NB4 (cell line): Measurements from ENCODE around the gene WDR1.

Source experiments
- DNase-seq: peaks from one replicate; pipeline ENCODE4 v3.0.0; 2010; ENCODE audit warnings: low read depth
- H3K4me3 ChIP-seq: one replicate; pipeline ENCODE4 v1.5.1; 2011; ENCODE audit warnings: mild to moderate bottlenecking, low read depth, low read length, moderate library complexity
- MYC ChIP-seq: IDR thresholded peaks from 2 replicates; pipeline ENCODE4 v1.6.1; 2011; ENCODE audit warnings: low read depth, low read length
- POLR2A ChIP-seq: IDR thresholded peaks from 2 replicates; pipeline ENCODE4 v1.6.1; 2011; ENCODE audit warnings: mild to moderate bottlenecking; ENCODE audit not compliant: insufficient read length; ENCODE audit errors: extremely low read depth
- TF ChIP-seq, protein P1 (sequence below): IDR thresholded peaks from one replicate; pipeline ENCODE4 v1.5.1; 2012; ENCODE audit warnings: low read depth, low read length
- TF ChIP-seq, protein P2 (sequence below): IDR thresholded peaks from 2 replicates; pipeline ENCODE4 v1.6.1; 2011; ENCODE audit warnings: low read depth, low read length

The WDR1 gene

DNA sequence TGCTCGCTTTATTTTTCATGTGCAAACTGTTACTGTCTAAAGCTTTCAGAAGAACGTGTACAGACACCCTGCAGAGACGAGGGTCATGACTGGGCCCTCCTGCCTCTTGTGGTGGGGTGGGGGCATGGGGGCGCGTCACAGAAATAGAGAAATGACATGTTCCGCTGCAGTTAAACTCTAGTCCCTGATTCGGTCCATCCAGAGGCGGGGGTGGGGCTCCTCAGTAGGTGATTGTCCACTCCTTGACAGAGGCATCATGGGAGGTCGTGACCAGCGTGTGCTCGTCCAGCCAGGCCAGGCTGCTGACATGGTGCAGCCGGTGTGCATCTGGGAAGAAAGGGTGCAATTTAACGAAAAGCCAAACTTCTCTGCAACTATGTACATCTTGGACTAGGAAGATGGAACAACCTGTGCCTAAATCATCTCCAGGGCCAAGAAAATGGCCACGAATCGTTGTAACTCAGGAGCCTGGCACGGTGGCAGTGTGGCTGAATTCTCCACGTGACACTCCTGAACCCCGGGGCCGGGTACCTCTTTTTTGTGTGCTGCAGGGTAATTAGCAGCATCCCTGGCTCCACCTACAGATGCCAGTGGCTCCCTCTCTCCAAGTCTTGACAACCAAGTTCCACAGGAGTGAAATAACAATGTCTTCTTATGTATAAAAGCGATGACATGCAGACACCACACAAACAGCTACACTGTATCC is 41.3 kb downstream of the WDR1 start:
- no peak overlapping the region for H3K4me3 ChIP-seq
- no peak for DNase-seq
- no peak for TF ChIP-seq POLR2A
- TF ChIP-seq, protein P1, sequence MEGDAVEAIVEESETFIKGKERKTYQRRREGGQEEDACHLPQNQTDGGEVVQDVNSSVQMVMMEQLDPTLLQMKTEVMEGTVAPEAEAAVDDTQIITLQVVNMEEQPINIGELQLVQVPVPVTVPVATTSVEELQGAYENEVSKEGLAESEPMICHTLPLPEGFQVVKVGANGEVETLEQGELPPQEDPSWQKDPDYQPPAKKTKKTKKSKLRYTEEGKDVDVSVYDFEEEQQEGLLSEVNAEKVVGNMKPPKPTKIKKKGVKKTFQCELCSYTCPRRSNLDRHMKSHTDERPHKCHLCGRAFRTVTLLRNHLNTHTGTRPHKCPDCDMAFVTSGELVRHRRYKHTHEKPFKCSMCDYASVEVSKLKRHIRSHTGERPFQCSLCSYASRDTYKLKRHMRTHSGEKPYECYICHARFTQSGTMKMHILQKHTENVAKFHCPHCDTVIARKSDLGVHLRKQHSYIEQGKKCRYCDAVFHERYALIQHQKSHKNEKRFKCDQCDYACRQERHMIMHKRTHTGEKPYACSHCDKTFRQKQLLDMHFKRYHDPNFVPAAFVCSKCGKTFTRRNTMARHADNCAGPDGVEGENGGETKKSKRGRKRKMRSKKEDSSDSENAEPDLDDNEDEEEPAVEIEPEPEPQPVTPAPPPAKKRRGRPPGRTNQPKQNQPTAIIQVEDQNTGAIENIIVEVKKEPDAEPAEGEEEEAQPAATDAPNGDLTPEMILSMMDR, result no peak
- TF ChIP-seq, protein P2, sequence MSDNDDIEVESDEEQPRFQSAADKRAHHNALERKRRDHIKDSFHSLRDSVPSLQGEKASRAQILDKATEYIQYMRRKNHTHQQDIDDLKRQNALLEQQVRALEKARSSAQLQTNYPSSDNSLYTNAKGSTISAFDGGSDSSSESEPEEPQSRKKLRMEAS, result no peak
- TF ChIP-seq MYC, result no peak

DNA sequence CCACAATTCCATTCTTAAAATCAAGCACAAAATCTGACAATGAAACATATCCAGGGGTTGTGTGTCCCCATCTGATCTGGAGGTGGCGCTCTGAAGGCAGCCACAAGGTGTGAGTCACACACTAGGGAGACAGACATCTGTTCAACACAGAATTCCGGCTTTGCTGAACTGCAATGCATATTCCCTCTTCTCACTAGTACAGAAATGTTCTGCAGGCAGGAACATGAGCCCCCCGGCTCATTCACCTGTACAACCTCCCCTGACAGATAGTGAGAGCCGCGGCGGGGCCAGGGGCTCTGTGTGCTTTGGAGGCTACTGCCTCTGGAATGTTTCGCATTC is 41.9 kb downstream of the WDR1 start:
- no peak overlapping the region for H3K4me3 ChIP-seq
- no peak for TF ChIP-seq POLR2A
- TF ChIP-seq, protein P2, result no peak
- TF ChIP-seq, protein P1, result peak; percentile 60
- TF ChIP-seq MYC, result no peak
- DNase-seq, result peak; percentile 34

DNA sequence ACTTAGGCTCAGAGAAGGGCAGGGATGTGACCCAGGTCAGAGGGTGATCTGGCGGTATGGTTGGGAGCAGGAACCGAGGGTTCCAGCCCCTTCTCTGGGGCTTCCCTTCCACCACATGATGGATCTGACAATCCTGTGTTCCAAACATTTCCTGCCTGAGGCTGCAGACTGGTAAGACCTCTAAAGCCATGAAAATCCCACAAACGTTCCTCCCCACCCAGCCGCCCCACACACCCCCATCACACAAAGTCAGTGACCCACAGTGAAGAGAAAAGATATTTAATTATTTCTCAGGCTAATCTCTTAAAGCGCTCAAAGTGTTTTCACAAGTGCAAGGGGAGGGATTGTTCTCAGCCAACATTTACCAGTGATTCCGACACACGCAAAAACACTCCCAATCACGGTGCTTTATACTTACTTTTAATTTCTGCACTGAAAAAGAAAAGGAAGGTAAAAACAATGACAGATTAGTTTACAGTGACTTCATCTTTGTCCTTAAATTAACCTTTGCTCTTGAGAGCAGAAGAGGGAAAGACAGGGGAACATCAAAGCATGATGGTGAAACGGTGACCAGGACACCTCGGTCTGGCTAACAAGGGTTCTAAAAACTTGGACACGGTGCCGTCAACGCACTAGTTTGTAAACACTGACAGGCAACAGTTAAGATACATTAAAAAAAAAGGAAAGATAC is 42.4 kb downstream of the WDR1 start:
- TF ChIP-seq, protein P2, result no peak
- TF ChIP-seq MYC (no peak), POLR2A (no peak)
- TF ChIP-seq, protein P1, result no peak
- no peak for DNase-seq
- no peak overlapping the region for H3K4me3 ChIP-seq

DNA sequence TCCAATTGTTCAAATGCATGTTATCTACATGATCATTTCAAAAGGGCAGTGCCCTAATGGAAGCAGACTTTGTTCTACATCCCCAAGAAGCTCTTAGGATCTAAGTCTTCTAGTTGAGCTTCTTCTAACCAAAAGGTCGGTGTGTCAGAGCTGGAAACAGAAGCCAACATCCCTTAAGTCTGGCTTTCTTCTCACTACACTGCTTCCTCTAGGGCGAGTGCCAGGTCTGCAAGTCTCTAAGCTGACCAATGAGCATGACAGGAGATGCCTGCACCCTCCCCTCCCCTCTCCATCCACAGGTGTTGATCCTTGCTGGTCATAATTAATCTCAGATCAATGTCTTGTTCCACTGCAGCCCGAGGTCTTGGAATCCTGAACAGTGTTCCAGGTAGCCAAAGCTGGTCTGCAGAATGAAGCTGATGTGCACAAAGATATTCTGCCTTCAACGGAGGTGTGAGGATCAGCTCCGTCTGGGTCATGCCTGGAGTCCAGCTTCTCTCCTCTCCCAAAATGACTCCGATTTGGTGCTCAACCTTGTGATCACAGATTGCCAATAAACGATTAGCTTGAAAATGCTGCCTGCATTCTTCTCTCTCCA is 44.1 kb downstream of the WDR1 start:
- no peak for DNase-seq
- TF ChIP-seq, protein P2, result no peak
- TF ChIP-seq POLR2A (no peak), MYC (no peak)
- TF ChIP-seq, protein P1, result no peak
- H3K4me3 ChIP-seq, result no peak overlapping the region

DNA sequence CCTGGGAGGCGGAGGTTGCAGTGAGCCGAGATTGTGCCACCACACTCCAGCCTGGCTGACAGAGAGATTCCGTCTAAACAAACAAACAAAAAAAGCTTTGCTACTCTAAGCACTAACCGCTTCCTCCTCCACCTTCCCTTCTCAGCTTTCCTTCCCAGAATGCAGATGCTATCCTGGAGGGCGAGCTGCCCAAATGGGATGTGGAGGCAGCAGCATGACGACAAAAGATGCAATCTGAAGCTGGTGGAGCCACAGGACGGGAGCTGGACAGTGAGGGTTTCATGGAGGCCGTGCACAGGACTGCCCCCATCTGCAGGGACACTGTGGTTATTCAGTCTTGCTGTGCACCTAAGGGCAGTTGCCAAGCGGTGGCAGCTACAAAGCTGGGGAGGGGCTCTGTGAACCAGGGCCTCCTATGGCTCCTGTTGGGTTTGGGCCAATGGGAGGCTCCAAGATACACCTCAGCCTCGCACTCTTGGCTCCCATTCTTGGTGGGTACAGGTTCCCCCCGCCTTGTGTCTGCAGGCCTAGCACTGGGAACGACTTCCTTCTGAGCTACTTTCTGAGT is 47.4 kb downstream of the WDR1 start:
- no peak overlapping the region for H3K4me3 ChIP-seq
- DNase-seq, result no peak
- TF ChIP-seq, protein P1, result no peak
- TF ChIP-seq, protein P2, result no peak
